HG03439 (cell line): Measurements from ENCODE around the gene LAMP5.

ENCODE experiments used
- ATAC-seq: cut with Tn5 transposase; IDR thresholded peaks from one replicate; pipeline ENCODE4 v1.9.1; 2021; ENCODE audit warnings: mild to moderate bottlenecking, moderate library complexity; ENCODE audit not compliant: unreplicated experiment

Gene LAMP5

DNA sequence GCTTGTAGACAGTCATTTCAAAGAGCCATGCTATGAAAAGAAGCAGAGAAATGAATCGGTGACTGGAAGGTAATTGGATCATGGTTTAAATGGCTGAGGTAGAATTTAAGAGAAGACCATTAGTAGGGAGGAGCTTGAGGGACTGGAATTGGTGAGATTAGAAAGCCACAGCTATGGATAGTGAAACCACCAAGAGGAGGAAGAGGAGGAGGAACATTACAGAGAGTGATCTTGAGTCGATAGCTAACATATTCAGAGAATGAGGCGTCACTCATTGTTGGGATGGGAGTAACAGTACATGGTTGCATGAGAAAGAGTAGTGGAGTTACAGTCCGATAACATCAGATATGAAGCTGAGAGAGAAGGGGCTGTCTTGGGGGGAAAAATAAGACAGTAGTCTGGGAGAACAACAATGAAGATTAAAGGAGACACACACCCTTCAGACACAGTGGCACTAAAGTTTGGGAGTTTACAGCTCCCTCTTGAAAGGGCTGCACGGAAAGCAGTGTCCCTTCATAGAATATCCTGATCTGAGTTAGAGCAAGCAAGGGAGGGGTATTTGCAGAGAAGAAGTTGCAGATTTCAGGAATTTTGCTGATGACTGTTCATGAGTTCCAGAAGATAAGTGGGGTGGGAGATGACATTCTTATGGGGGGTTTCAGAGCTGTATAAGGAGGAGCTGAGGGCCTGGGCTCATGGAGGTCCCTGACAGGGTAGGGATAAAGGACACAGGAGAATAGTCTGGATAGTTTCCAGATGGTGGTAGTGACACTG is 15.1 kb upstream of the LAMP5 start:
- no peak for ATAC-seq

DNA sequence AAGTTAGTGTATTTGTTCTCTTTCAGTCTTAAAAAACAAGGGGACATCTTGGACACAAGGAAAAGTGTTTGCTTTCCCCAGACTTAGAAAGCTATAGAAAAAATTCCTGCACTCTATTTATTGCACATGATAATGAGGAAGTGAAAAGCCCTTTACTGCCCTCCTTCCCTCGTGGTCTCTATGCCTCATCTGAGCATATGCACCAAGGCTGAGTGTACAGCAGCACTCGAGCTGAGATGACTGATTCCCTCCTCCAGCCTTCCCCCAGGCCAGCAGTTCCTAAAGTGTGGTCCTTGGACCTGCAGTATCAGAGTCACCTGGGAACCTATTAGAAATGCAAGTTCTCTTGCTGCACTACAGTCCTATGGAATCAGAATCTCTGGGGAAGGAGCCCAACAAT is 14.3 kb upstream of the LAMP5 start:
- no peak for ATAC-seq

GRCh38 chr20:9501473-9501872 is 12.9 kb upstream of the LAMP5 start:
- no peak for ATAC-seq

DNA sequence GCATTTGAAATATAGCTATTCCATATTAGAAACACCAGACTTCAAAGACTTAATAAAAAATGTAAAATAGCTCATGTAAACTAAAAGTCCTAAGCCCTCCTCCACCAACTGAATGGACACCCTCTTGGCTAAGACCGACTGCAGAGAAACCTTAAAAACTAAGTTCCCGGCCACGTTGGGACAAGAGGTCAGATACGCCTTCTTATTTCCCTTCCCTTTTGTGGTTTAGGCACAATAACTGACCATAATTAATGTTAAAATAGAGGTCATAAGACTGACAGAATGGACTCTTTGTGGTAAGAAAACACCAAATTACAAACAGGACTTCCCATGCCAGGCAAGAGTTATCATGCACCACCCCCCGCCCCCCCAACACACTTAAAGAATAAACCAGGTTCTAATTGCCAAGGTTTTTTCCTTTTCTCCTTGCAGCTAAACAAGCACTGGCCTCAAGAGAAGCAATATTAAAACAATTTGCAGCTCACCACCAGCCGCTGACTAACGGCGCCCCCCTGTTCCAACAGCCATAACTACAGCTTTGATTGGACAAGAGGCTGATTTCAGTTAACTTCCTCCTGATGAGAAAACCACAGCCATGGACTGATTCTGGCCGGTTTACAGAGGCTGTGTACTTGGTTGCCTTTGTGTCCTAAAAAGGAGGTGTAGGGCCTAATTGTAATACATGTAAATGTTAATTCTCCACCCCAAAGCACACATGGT is 10.7 kb upstream of the LAMP5 start:
- no peak for ATAC-seq

DNA sequence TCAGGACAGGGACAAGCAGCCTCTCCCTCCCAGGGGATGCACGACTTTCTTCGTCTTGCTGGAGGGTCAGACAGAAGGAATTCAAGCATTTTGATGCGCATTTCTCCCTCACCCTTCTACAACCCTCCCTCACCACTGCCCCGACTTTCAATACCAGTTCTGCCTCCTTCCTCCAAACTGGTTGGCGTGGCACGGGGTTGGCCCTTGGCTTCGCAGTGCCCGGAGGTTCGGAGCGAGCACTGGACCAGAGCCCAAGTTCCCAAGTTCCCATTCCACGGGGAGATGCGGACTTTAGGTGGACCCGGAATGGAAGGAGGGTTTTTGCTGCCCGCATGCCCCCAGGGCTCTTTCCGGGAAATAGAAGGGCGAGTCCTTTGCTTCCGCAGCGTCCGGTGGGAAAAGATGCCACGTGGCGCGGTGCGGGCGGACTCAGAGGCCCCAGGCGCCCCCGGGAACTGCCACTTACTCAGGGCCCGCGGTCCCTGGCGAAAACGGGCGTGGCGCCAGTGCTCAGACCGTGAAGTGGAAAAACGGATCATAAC is 8.0 kb upstream of the LAMP5 start:
- ATAC-seq = no peak

- ATAC-seq = no peak
Observed at GRCh38 chr20:9506964-9507369, 7.4 kb upstream of the LAMP5 start.

GRCh38 chr20:9507544-9508239 is 6.7 kb upstream of the LAMP5 start:
- ATAC-seq = no peak

GRCh38 chr20:9508240-9508661 is 6.1 kb upstream of the LAMP5 start:
- ATAC-seq = no peak

GRCh38 chr20:9508696-9509178 is 5.7 kb upstream of the LAMP5 start:
- ATAC-seq = no peak

DNA sequence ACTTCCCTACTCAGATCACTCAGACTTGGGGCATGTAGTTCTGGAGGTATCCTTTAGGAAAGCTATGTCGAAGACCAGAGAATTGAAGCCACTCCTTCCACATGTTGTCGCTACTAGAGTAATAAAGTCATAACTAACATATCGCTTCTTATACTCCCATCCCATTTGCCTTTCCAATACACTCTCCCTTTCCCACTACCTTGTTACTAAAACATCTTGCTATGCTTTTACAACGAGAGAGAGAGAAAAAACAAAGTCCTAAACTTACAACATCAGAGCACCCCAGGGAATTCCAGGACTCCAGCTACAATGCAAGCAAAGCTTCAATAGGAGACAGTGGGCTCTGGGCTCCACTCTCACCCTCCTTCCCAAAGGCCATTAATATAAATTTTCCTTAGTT is 5.1 kb upstream of the LAMP5 start:
- ATAC-seq = no peak

DNA sequence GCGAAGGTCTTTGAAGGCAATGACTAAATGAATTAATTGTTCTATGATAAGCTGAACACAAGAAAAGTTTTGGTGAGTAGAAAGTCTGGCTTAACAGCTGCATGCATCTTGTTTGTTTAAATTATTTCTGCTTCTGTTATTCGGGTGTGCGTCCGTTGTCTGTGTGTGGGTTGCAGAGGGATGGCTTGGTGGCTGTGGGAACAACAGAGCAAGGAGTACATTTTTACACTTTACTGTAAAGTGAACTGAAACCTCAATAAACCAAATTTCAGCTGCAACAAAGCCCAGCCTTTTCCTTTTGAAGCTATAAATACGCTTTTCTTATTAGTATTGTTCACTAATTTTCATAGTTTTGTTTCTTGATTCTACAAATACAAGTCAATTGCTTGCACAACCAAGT is 3.5 kb upstream of the LAMP5 start:
- ATAC-seq = no peak

DNA sequence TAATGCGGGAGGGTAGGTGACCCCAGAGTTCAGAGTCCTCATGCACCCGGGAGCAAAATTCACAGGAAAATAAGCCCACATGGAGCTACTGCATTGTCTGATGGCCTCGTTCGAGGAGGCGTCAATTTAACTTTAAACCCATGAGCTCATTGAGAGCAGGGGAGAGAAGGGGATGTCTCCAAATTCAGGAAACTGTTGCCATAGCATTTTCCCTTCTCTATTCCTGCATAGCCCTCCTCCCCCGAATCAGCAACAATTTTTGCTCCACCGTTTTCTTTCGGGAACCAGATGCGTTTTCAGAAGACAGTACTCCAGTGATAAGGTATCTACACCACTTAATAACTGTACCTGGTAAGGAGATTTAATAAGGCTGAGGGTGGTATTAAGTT is 324 bp upstream of the LAMP5 start:
- ATAC-seq = no peak

DNA sequence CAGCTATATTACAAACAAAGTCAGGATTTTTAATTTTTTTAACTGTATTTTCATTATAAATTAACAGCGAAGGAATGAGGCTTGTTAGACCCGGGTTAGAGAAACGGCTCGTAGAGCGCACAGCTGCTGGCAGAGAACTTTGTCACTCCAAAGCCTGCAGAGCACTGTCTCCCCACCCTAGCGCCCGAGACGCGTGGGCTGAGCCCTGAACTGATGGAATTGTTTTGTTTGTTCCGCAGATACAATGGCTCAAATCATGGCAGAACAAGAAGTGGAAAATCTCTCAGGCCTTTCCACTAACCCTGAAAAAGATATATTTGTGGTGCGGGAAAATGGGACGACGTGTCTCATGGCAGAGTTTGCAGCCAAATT is 810 bp downstream of the LAMP5 start:
- no peak for ATAC-seq

DNA sequence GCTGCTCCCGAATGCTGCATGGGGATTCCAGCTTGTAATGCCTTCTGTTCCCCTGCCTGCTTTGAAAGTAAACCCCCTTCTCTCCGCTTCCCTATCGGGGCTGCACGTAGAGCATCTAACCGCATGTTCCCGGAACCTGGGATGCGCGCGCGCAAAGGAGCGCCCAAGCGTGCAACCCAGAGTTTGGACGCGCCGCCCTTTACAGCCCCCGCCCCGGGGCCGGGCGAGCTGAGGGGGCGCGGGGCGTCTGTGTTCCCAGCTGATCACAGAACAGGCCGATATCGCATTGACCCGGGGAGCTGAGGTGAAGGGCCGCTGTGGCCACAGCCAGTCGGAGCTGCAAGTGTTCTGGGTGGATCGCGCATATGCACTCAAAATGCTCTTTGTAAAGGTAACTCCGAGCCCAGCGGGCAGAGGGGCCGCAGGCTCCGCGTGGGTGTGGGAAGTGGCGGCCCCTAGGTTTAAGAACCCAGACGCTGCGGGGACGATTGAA is 1.4 kb downstream of the LAMP5 start:
- ATAC-seq = no peak

DNA sequence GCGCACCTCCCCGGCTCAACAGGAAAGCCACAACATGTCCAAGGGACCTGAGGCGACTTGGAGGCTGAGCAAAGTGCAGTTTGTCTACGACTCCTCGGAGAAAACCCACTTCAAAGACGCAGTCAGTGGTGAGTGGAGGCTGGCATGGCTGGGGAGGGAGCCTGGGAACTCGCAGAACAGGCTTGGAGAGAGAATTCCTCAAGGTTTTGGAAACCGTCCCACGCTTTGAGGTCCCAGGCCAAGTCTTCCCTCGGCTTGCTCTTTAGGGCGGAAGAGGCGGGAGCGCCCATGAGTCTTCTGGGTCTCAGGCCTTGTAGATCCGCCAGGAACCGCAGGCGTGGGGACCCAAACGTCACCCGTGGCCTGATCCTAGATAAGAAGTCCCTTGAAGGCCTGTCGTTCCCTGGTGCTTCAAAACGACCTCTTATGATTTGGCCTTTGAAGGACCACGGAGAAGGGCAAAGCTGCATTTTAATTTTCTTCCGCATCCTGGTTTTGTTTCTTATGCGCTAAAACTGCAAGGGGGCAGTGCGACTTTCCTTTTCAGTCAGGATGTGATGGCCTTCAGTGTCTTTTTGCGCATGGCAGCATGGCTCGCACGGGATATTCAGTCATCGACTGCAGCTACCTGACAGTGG is 2.0 kb downstream of the LAMP5 start:
- ATAC-seq = no peak

- ATAC-seq = no peak
Observed at GRCh38 chr20:9517297-9518162, 3.1 kb downstream of the LAMP5 start.

- no peak for ATAC-seq
Observed at GRCh38 chr20:9518576-9519175, 4.3 kb downstream of the LAMP5 start.

GRCh38 chr20:9520086-9520485 is 5.7 kb downstream of the LAMP5 start:
- ATAC-seq = no peak

DNA sequence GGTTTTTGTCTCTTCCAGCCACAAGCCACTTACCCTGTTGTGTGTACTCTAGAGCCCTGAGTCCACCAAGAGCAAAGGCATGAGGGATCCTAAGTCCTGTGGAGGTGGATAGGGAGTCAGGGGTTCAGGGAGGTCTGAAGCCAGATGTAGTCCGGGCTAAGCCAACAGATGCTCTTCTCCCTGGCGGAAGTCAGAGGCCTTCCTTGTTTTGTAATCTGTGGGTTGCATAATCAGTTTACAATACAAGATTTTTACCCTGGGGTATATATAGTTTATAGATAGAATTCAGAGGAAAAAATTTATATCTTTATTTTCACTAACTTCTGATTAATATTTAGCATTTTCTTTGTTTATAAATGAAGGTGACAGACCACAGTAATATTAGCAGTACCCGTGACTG is 9.2 kb downstream of the LAMP5 start:
- no peak for ATAC-seq

DNA sequence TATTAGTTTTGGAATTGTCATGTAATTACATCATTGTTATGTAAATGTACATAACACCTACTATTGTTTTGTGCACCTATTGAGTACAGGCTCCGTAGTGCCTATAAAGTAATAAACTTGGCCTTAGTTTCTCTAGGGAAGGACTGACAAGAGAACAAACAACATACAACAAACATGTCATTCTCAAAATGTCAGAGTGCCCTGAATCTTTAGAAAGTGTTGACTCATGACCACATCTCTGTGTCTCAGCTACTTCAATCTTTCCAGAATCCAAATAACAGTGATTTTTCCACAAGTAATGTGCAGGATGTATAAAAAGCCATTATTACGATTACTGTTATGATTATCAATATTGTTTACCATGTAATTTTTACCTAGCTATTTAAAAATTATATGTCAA is 17.2 kb downstream of the LAMP5 start:
- no peak for ATAC-seq
